ENCODE measurements around the gene ACTRT2. TPM values are rescaled to one million over a fixed set of nuclear protein-coding genes. Genes with fewer than 3 reads are reported as not detected.

ACTRT2 gene
- total and polyA plus RNA-seq, 11 donors = not detected

DNA sequence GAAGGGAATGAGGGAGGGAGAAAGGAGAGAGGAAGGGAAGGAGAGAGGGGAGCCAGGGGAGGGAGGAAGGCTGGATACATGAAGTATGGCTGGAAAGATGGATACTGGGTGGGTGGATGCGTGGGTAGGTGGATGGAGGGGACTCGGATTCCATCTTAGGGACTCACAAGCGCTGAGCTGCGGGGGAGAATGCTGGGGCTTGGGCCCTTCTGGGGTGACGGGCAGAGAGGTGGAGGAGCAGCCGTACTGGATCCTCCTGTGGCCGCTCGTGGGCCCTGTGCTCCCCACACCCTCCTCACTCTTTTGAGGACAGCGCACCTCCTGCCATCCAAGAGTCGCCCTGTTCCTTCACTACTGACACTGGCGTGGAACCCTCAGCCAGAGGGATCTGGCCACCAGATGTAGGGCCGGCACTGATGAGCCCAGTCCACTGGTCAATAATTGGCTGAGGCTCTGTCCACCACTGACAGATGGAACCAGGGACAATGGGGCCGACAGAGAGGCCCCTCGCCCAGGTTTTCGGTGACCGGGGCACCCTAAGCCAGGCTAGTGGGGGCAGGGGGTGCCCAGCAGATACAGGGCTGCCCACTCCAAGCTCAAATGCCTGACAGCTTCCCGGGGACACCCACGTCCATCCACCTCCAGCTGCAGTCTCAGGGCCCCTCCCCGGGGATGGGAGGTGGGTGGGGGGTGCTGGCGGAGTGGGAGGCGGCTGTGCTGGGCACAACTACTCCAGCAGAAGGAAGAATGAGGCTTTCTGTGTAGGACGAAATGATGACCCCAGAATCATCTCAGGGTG, 4.4 kb upstream of the ACTRT2 start:
- intact Hi-C loops (cut with DNase I) = loop anchor here in 3 of 10 donors (10.0 kb wide), 1 partner anchor 268 kb away; no protein-coding TSS in a partner anchor
- Histone ChIP-seq H3K4me3 (no peak overlapping the region), H3K27me3 (peaks cover 0 to 36% (median 4%) of the 10 kb centered on the region in 9 donors), H3K36me3 (no peaks in the 10 kb centered on the region), H3K27ac (no peak overlapping the region), H3K9me3 (no peaks in the 10 kb centered on the region), H3K4me1 (peaks cover 0 to 7% (median 0%) of the 10 kb centered on the region in 12 donors)
- WGBS, 4 donors = 84 to 88% (median 88%) methylated on average over 16 to 22 of the region's 22 CpGs
- DNase-seq = peak in 2 of 5 donors; percentile 8 to 14
- no peak for TF ChIP-seq POLR2A (IDR thresholded peaks at IDR 0.05)
- TF ChIP-seq, protein P1, sequence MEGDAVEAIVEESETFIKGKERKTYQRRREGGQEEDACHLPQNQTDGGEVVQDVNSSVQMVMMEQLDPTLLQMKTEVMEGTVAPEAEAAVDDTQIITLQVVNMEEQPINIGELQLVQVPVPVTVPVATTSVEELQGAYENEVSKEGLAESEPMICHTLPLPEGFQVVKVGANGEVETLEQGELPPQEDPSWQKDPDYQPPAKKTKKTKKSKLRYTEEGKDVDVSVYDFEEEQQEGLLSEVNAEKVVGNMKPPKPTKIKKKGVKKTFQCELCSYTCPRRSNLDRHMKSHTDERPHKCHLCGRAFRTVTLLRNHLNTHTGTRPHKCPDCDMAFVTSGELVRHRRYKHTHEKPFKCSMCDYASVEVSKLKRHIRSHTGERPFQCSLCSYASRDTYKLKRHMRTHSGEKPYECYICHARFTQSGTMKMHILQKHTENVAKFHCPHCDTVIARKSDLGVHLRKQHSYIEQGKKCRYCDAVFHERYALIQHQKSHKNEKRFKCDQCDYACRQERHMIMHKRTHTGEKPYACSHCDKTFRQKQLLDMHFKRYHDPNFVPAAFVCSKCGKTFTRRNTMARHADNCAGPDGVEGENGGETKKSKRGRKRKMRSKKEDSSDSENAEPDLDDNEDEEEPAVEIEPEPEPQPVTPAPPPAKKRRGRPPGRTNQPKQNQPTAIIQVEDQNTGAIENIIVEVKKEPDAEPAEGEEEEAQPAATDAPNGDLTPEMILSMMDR (IDR thresholded peaks at IDR 0.05) = no peak
- ATAC-seq = no peak

DNA sequence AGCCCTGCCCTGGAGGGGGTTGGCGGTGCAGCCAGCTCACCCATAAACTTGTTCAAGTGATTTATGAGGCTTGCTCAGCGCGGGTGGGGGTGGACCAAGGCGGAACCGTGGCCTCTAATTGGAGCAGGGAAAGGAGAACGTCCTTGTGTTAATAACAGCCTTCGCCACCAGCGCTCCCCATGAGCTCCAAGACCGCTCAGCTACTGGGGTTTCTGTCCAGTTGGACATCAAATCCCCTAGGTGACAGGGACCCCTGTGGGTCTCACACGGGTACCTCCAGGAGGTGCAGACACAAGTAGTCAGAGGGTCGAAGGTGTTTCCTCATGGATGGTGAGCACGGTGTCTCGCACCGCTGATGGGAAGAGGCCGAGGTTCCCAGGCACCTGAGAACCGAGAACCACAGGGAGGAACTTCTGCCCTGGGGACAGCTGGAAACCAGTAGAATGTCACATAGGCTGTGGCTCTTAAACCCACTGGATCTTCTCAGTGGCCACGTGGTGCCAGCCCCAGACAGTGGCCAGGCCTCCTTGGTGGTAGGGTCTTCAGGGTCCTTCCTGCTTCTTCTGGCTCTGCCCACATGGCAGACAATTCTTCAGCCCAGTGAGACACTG, 3.7 kb upstream of the ACTRT2 start:
- no peaks in the 10 kb centered on the region for H3K9me3 ChIP-seq
- intact Hi-C loops (cut with DNase I) = loop anchor here in 3 of 10 donors (10.0 kb wide), 1 partner anchor 267 kb away; no protein-coding TSS in a partner anchor
- peaks cover 0 to 4% (median 0%) of the 10 kb centered on the region in 12 donors for H3K4me1 ChIP-seq
- no peak for ATAC-seq
- H3K27me3 ChIP-seq = peaks cover 0 to 34% (median 4%) of the 10 kb centered on the region in 9 donors
- TF ChIP-seq, protein P1 (IDR thresholded peaks at IDR 0.05) = no peak
- no peak for TF ChIP-seq POLR2A (IDR thresholded peaks at IDR 0.05)
- no peak for DNase-seq
- no peak overlapping the region for H3K4me3 ChIP-seq
- no peak overlapping the region for H3K27ac ChIP-seq
- no peaks in the 10 kb centered on the region for H3K36me3 ChIP-seq
- WGBS, 4 donors = 84 to 95% (median 90%) methylated on average over 17 of the region's 17 CpGs

DNA sequence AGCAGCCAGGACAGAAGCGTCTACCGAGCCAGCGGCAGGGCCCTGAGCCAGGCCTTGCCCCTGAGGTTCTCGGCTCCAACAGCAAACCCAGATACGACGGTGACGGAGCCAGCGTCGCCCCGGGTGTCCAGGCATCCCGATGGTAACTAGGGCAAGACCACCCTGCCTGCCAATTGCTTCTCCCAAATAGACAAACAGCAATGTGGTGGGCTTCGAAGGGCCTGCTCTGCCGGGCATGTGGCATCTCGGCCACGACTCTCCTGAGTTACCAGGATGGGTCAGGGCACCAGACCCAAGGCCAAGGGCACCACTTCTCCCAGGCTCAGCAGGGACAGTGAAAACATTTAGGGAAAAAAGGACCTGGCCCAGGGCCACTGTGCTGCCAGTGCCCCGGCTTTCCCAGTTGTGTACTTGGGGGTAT, 3.2 kb upstream of the ACTRT2 start:
- intact Hi-C loops (cut with DNase I) = loop anchor here in 3 of 10 donors (10.0 kb wide), 1 partner anchor 267 kb away; no protein-coding TSS in a partner anchor
- no peaks in the 10 kb centered on the region for H3K9me3 ChIP-seq
- peaks cover 0 to 29% (median 4%) of the 10 kb centered on the region in 9 donors for H3K27me3 ChIP-seq
- WGBS, 4 donors = 84 to 95% (median 94%) methylated on average over 14 to 16 of the region's 16 CpGs
- peak in 2 of 5 donors; percentile 3 to 15 for DNase-seq
- ATAC-seq = no peak
- no peak for TF ChIP-seq POLR2A (IDR thresholded peaks at IDR 0.05)
- TF ChIP-seq, protein P1 (IDR thresholded peaks at IDR 0.05) = no peak
- no peak overlapping the region for H3K27ac ChIP-seq
- no peaks in the 10 kb centered on the region for H3K4me1 ChIP-seq
- H3K4me3 ChIP-seq = no peak overlapping the region
- no peaks in the 10 kb centered on the region for H3K36me3 ChIP-seq

DNA sequence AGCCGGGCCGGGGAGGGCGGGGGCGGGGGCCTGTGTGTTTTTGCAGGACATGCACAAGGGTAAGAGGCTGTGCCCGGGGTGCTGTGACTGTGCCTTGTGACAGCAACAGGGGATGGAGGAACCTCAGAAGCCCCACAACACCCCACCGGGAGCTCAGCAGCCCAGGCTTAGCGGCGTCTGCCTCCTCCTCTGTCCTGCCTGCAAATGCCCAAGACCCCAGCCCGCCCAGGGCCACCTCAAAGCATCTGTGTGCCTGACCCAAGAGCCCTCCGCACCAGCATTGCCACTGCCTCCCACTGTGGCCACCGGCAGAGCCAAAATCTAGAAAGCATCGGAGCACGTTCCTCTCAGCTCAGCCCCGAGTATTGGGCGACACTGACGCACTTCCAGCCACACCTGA, 2.7 kb upstream of the ACTRT2 start:
- no peaks in the 10 kb centered on the region for H3K36me3 ChIP-seq
- WGBS, 4 donors = 88 to 91% (median 89%) methylated on average over 10 to 16 of the region's 16 CpGs

More for the DNA sequence above, 2.7 kb upstream of the ACTRT2 start:
- intact Hi-C loops (cut with DNase I) = loop anchor here in 3 of 10 donors (10.0 kb wide), 1 partner anchor 266 kb away; no protein-coding TSS in a partner anchor
- TF ChIP-seq, protein P1 (IDR thresholded peaks at IDR 0.05) = no peak
- TF ChIP-seq POLR2A (IDR thresholded peaks at IDR 0.05) = no peak
- H3K4me3 ChIP-seq = no peak overlapping the region
- no peak for ATAC-seq
- peaks cover 0 to 24% (median 4%) of the 10 kb centered on the region in 9 donors for H3K27me3 ChIP-seq
- no peak overlapping the region for H3K27ac ChIP-seq
- no peaks in the 10 kb centered on the region for H3K4me1 ChIP-seq
- H3K9me3 ChIP-seq = no peaks in the 10 kb centered on the region
- DNase-seq = peak in 4 of 5 donors; percentile 4 to 55 (median 9)
